Effector memory CD8-positive, alpha-beta T cell (primary cell): Measurements from ENCODE around the gene VPS51.
"Not testable (repeated sequence)": the region's sequence is repeated elsewhere in the genome, so short reads cannot be mapped to it uniquely, and the experiment has no call there.

Experiments used
- ATAC-seq: fragments of 150-1000 bp; cut with Tn5 transposase; replicated peaks from 2 replicates; pipeline ENCODE4 v1.10.0; 2021; ENCODE audit warnings: mild to moderate bottlenecking, moderate library complexity
- DNase-seq, 3 experiments: peaks; one replicate each; pipeline ENCODE4 v3.0.0; 2021
- H3K27ac Mint-ChIP-seq, 2 donors: one replicate each; pipeline ENCODE4 v1.8.0; 2022; ENCODE audit warnings: mild to moderate bottlenecking in 2 of 2, mixed read lengths in 2 of 2, moderate library complexity in 2 of 2
- H3K27me3 Mint-ChIP-seq, 2 donors: one replicate each; pipeline ENCODE4 v1.8.0; 2022; ENCODE audit warnings: mixed read lengths in 2 of 2
- H3K36me3 Mint-ChIP-seq: one replicate; pipeline ENCODE4 v1.8.0; 2022; ENCODE audit warnings: mild to moderate bottlenecking, moderate library complexity, mixed read lengths; ENCODE audit not compliant: insufficient read depth
- H3K4me1 Mint-ChIP-seq, 2 donors: one replicate each; pipeline ENCODE4 v1.8.0; 2022; ENCODE audit warnings: low read depth in 2 of 2, mixed read lengths in 2 of 2
- H3K4me3 Mint-ChIP-seq, 2 donors: one replicate each; pipeline ENCODE4 v1.8.0; 2022; ENCODE audit warnings: mild to moderate bottlenecking in 2 of 2, mixed read lengths in 2 of 2, moderate library complexity in 2 of 2
- H3K9me3 Mint-ChIP-seq, 2 donors: one replicate each; pipeline ENCODE4 v1.8.0; 2022; ENCODE audit warnings: mixed read lengths in 2 of 2

Gene VPS51

GRCh38 chr11:65113361-65113756, 17.3 kb downstream of the VPS51 start:
- H3K4me1 Mint-ChIP-seq = peaks cover 36 to 48% of the 10 kb centered on the region in 2 donors
- H3K27ac Mint-ChIP-seq = peak overlapping the region; percentile 90 to 97
- H3K4me3 Mint-ChIP-seq = peak overlapping the region; percentile 99
- H3K27me3 Mint-ChIP-seq = no peaks in the 10 kb centered on the region
- DNase-seq (no peak), ATAC-seq (no peak)
- H3K36me3 Mint-ChIP-seq = peaks cover 64% of the 10 kb centered on the region
- no peaks in the 10 kb centered on the region for H3K9me3 Mint-ChIP-seq

GRCh38 chr11:65113839-65114238, 17.8 kb downstream of the VPS51 start:
- ATAC-seq (no peak), DNase-seq (no peak)
- Mint-ChIP-seq H3K36me3 (peaks cover 69% of the 10 kb centered on the region), H3K4me1 (peaks cover 36 to 51% of the 10 kb centered on the region in 2 donors), H3K4me3 (peak overlapping the region; percentile 99), H3K9me3 (no peaks in the 10 kb centered on the region), H3K27me3 (no peaks in the 10 kb centered on the region), H3K27ac (peak overlapping the region; percentile 59 to 90)

GRCh38 chr11:65114538-65115171, 18.6 kb downstream of the VPS51 start:
- no peak overlapping the region for H3K4me3 Mint-ChIP-seq

GRCh38 chr11:65115361-65116082, 19.5 kb downstream of the VPS51 start:
- Mint-ChIP-seq H3K4me3 (peak overlapping the region in 1 of 2 donors; percentile 37), H3K36me3 (peaks cover 75% of the 10 kb centered on the region), H3K27ac (peak overlapping the region in 1 of 2 donors; percentile 97), H3K27me3 (no peaks in the 10 kb centered on the region), H3K9me3 (no peaks in the 10 kb centered on the region), H3K4me1 (peaks cover 31 to 47% of the 10 kb centered on the region in 2 donors)
- no peak for ATAC-seq
- DNase-seq = no peak

More at GRCh38 chr11:65114538-65115171, 18.6 kb downstream of the VPS51 start:
- Mint-ChIP-seq H3K27ac (peak overlapping the region in 1 of 2 donors; percentile 59), H3K27me3 (no peaks in the 10 kb centered on the region), H3K4me1 (peaks cover 36 to 52% of the 10 kb centered on the region in 2 donors), H3K9me3 (no peaks in the 10 kb centered on the region), H3K36me3 (peaks cover 75% of the 10 kb centered on the region)
- DNase-seq = no peak
- ATAC-seq = no peak

GRCh38 chr11:65116370-65117205, 20.6 kb downstream of the VPS51 start:
- no peaks in the 10 kb centered on the region for H3K27me3 Mint-ChIP-seq
- peaks cover 30 to 46% of the 10 kb centered on the region in 2 donors for H3K4me1 Mint-ChIP-seq
- DNase-seq (peak; percentile 44 to 60 (median 55)), ATAC-seq (peak; percentile 25)
- H3K27ac Mint-ChIP-seq = peak overlapping the region; percentile 86 to 97
- H3K36me3 Mint-ChIP-seq = peaks cover 80% of the 10 kb centered on the region
- peak overlapping the region; percentile 86 to 87 for H3K4me3 Mint-ChIP-seq
- no peaks in the 10 kb centered on the region for H3K9me3 Mint-ChIP-seq

- ATAC-seq (peak; percentile 67), DNase-seq (peak; percentile 100)
- Mint-ChIP-seq H3K4me3 (peak within 1 kb of the TSS; percentile 86 to 87), H3K36me3 (peaks cover 81% of the 10 kb centered on the region), H3K27ac (peak within 1 kb of the TSS; percentile 86 to 97), H3K9me3 (no peaks in the 10 kb centered on the region), H3K4me1 (peaks cover 32 to 50% of the 10 kb centered on the region in 2 donors), H3K27me3 (no peaks in the 10 kb centered on the region)
Observed at GRCh38 chr11:65117206-65118096, 21.4 kb downstream of the VPS51 start, which contains the start of gene ZNHIT2. Gene ZNHIT2 (minus strand): TSS chr11:65117701. CDS start chr11:65117653, 48 bp downstream.

GRCh38 chr11:65118097-65118837, 22.3 kb downstream of the VPS51 start:
- no peaks in the 10 kb centered on the region for H3K27me3 Mint-ChIP-seq
- H3K9me3 Mint-ChIP-seq = no peaks in the 10 kb centered on the region
- DNase-seq (no peak), ATAC-seq (no peak)
- H3K36me3 Mint-ChIP-seq = peaks cover 80% of the 10 kb centered on the region
- H3K27ac Mint-ChIP-seq = peak overlapping the region; percentile 86 to 97
- peak overlapping the region in 1 of 2 donors; percentile 87 for H3K4me3 Mint-ChIP-seq
- peaks cover 31 to 44% of the 10 kb centered on the region in 2 donors for H3K4me1 Mint-ChIP-seq

GRCh38 chr11:65118891-65119669, 23.1 kb downstream of the VPS51 start:
- not testable (repeated sequence) for H3K27me3 Mint-ChIP-seq, ATAC-seq, DNase-seq, H3K9me3 Mint-ChIP-seq
- Mint-ChIP-seq H3K36me3 (peaks cover 77% of the 10 kb centered on the region), H3K4me3 (peak overlapping the region in 1 of 2 donors; percentile 25), H3K4me1 (peaks cover 28 to 41% of the 10 kb centered on the region in 2 donors), H3K27ac (peak overlapping the region; percentile 86 to 97)

- ATAC-seq (no peak), DNase-seq (no peak)
- H3K36me3 Mint-ChIP-seq = peaks cover 82% of the 10 kb centered on the region
- no peak overlapping the region for H3K27ac Mint-ChIP-seq
- no peaks in the 10 kb centered on the region for H3K9me3 Mint-ChIP-seq
- peaks cover 32 to 45% of the 10 kb centered on the region in 2 donors for H3K4me1 Mint-ChIP-seq
- peak overlapping the region in 1 of 2 donors; percentile 25 for H3K4me3 Mint-ChIP-seq
- H3K27me3 Mint-ChIP-seq = no peaks in the 10 kb centered on the region
Observed at GRCh38 chr11:65119670-65119995, 23.6 kb downstream of the VPS51 start.

- ATAC-seq (no peak), DNase-seq (no peak)
- H3K36me3 Mint-ChIP-seq = peaks cover 78% of the 10 kb centered on the region
- peak overlapping the region; percentile 99 to 100 for H3K27ac Mint-ChIP-seq
- H3K9me3 Mint-ChIP-seq = no peaks in the 10 kb centered on the region
- H3K4me1 Mint-ChIP-seq = peaks cover 32 to 41% of the 10 kb centered on the region in 2 donors
- no peaks in the 10 kb centered on the region for H3K27me3 Mint-ChIP-seq
- H3K4me3 Mint-ChIP-seq = peak overlapping the region; percentile 98 to 99
Observed at GRCh38 chr11:65120831-65121230, 24.8 kb downstream of the VPS51 start.

GRCh38 chr11:65121447-65121864, 25.4 kb downstream of the VPS51 start:
- peak overlapping the region; percentile 99 to 100 for H3K27ac Mint-ChIP-seq
- H3K36me3 Mint-ChIP-seq = peaks cover 79% of the 10 kb centered on the region
- H3K4me1 Mint-ChIP-seq = peaks cover 32 to 36% of the 10 kb centered on the region in 2 donors

More at GRCh38 chr11:65121447-65121864, 25.4 kb downstream of the VPS51 start:
- Mint-ChIP-seq H3K4me3 (peak overlapping the region; percentile 98 to 99), H3K9me3 (no peaks in the 10 kb centered on the region), H3K27me3 (no peaks in the 10 kb centered on the region)
- ATAC-seq = no peak
- DNase-seq = peak in 1 of 3 experiments; percentile 28
